ENCODE data around the gene FREM2.

Gene FREM2

GRCh38 chr13:38697197-38697596, 10.3 kb downstream of the FREM2 start:
- Histone ChIP-seq H3K4me1 (no peaks in the 10 kb centered on the region), H3K27me3 (no peaks in the 10 kb centered on the region), H3K36me3 (no peaks in the 10 kb centered on the region), H3K9me3 (no peaks in the 10 kb centered on the region), H3K27ac (no peak overlapping the region), H3K4me3 (no peak overlapping the region)
- TF ChIP-seq, protein P1, sequence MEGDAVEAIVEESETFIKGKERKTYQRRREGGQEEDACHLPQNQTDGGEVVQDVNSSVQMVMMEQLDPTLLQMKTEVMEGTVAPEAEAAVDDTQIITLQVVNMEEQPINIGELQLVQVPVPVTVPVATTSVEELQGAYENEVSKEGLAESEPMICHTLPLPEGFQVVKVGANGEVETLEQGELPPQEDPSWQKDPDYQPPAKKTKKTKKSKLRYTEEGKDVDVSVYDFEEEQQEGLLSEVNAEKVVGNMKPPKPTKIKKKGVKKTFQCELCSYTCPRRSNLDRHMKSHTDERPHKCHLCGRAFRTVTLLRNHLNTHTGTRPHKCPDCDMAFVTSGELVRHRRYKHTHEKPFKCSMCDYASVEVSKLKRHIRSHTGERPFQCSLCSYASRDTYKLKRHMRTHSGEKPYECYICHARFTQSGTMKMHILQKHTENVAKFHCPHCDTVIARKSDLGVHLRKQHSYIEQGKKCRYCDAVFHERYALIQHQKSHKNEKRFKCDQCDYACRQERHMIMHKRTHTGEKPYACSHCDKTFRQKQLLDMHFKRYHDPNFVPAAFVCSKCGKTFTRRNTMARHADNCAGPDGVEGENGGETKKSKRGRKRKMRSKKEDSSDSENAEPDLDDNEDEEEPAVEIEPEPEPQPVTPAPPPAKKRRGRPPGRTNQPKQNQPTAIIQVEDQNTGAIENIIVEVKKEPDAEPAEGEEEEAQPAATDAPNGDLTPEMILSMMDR (IDR thresholded peaks at IDR 0.05): no peak
- intact Hi-C loops (cut with DNase I; ENCODE audit: low total_unique reads): no loop called here
- DNase-seq: no peak

DNA sequence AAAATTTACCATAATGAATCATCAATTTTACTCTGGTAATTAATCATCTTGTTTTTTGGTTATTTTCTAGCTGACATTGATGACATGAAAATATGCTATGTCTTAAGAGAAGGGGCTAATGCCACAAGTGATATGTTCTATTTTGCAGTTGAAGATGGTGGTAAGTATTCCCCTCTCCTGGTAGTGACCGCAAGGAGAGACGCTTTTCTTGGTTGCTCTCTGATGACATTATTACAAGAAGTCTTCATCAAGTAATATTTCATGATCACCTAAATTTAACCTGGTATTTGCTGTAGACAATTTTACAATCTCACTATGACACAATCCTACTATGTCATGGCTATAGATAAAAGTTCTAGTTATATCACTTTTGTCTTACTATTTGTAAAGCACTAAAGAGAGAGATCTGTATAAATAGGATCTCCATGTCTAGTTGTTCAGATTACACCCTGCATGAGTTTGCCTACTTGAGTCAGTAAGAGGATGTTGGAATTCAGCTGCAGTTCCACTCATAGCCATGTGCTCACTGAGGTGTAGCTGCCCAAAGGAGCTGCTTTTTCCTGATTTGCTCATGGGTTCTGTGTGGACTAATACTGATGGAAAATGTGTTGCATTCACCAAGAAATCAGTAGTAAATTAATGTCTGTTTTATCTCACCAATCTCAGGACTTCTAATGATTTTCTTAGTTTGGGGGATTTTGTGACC, 10.9 kb downstream of the FREM2 start:
- H3K4me1 ChIP-seq: no peaks in the 10 kb centered on the region
- H3K27me3 ChIP-seq: no peaks in the 10 kb centered on the region
- no peak overlapping the region for H3K27ac ChIP-seq
- DNase-seq: no peak
- intact Hi-C loops (cut with DNase I; ENCODE audit: low total_unique reads): no loop called here
- TF ChIP-seq, protein P1 (IDR thresholded peaks at IDR 0.05): no peak
- no peak overlapping the region for H3K4me3 ChIP-seq
- no peaks in the 10 kb centered on the region for H3K36me3 ChIP-seq
- no peaks in the 10 kb centered on the region for H3K9me3 ChIP-seq

GRCh38 chr13:38700051-38700450, 13.2 kb downstream of the FREM2 start:
- TF ChIP-seq, protein P1 (IDR thresholded peaks at IDR 0.05): no peak

DNA sequence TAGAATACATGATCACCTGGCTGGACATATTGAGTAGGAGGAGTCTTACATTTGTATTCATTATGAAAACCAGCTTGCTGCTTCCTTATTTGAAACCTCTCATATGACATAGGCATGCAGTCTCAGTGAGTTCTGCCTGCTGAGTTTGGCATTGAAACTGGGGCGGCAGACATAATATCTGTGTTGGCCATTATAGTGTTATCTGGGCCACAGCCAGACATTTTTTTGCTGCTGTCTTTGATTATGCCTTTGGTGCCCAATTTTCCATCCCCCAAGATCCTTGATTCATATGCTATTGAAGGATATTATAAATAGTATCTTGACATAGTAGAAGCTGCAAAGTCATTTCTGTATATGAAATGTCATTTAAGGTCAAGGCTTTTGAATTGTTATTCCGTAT, 15.8 kb downstream of the FREM2 start:
- Histone ChIP-seq H3K27me3 (no peaks in the 10 kb centered on the region), H3K4me3 (no peak overlapping the region), H3K9me3 (no peaks in the 10 kb centered on the region), H3K27ac (no peak overlapping the region), H3K36me3 (no peaks in the 10 kb centered on the region), H3K4me1 (no peaks in the 10 kb centered on the region)
- TF ChIP-seq, protein P1 (IDR thresholded peaks at IDR 0.05): no peak
- DNase-seq: no peak
- intact Hi-C loops (cut with DNase I; ENCODE audit: low total_unique reads): no loop called here

More at GRCh38 chr13:38700051-38700450, 13.2 kb downstream of the FREM2 start:
- Histone ChIP-seq H3K4me3 (no peak overlapping the region), H3K4me1 (no peaks in the 10 kb centered on the region), H3K36me3 (no peaks in the 10 kb centered on the region), H3K27me3 (no peaks in the 10 kb centered on the region), H3K27ac (no peak overlapping the region), H3K9me3 (no peaks in the 10 kb centered on the region)
- intact Hi-C loops (cut with DNase I; ENCODE audit: low total_unique reads): no loop called here
- DNase-seq: no peak

DNA sequence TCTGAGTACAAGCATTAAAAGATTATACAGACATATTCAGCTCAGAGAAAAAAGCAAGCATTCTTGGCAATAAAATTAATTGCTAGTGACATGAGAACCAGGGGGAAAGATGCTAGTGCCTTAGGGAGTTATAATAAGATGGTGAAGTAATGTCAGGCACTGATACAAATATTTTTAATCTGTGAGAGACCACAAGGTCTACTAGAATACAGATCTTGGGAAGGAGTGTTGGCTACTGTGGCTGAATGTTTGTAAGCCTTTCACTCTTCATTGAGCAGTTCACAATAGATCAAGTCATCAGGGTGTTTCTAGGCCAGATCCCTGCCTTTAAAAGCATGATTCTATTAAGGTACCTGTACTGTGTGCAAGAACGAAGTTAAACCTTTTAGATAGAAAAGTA, 16.4 kb downstream of the FREM2 start:
- intact Hi-C loops (cut with DNase I; ENCODE audit: low total_unique reads): no loop called here

More for the DNA sequence above, 16.4 kb downstream of the FREM2 start:
- H3K27ac ChIP-seq: no peak overlapping the region
- no peaks in the 10 kb centered on the region for H3K27me3 ChIP-seq
- no peak for DNase-seq
- H3K4me3 ChIP-seq: no peak overlapping the region
- no peaks in the 10 kb centered on the region for H3K9me3 ChIP-seq
- no peaks in the 10 kb centered on the region for H3K4me1 ChIP-seq
- H3K36me3 ChIP-seq: no peaks in the 10 kb centered on the region
- TF ChIP-seq, protein P1 (IDR thresholded peaks at IDR 0.05): no peak

Data from tibial artery (tissue), 4 donors.